ENCODE data around the gene CFAP161.

Gene CFAP161

GRCh38 chr15:81133782-81134461, at the start of gene CFAP161:
Gene CFAP161, plus strand, starts transcription at chr15:81134270. Its CDS starts 60 bp downstream, at chr15:81134330.
- DNase-seq (ENCODE audit: low spot score), result no peak

GRCh38 chr15:81084716-81085115, 49.4 kb upstream of the CFAP161 start:
- DNase-seq (ENCODE audit: low spot score), result no peak

GRCh38 chr15:81085213-81085612, 48.9 kb upstream of the CFAP161 start:
- no peak for DNase-seq (ENCODE audit: low spot score)

- no peak for DNase-seq (ENCODE audit: low spot score)
Observed at GRCh38 chr15:81085898-81086297, 48.2 kb upstream of the CFAP161 start.

- no peak for DNase-seq (ENCODE audit: low spot score)
Observed at GRCh38 chr15:81087066-81087465, 47.0 kb upstream of the CFAP161 start.

GRCh38 chr15:81087694-81088093, 46.4 kb upstream of the CFAP161 start:
- DNase-seq (ENCODE audit: low spot score), result no peak

- no peak for DNase-seq (ENCODE audit: low spot score)
Observed at GRCh38 chr15:81088470-81089013, 45.5 kb upstream of the CFAP161 start.

- no peak for DNase-seq (ENCODE audit: low spot score)
Observed at GRCh38 chr15:81091889-81092558, 42.0 kb upstream of the CFAP161 start.

- no peak for DNase-seq (ENCODE audit: low spot score)
Observed at GRCh38 chr15:81092559-81092902, 41.5 kb upstream of the CFAP161 start.

GRCh38 chr15:81093961-81094360, 40.1 kb upstream of the CFAP161 start:
- no peak for DNase-seq (ENCODE audit: low spot score)

GRCh38 chr15:81095690-81096365, 38.2 kb upstream of the CFAP161 start:
- DNase-seq (ENCODE audit: low spot score), result no peak

GRCh38 chr15:81096398-81096797, 37.7 kb upstream of the CFAP161 start:
- DNase-seq (ENCODE audit: low spot score), result no peak

GRCh38 chr15:81097116-81097889, 36.8 kb upstream of the CFAP161 start:
- DNase-seq (ENCODE audit: low spot score), result no peak

GRCh38 chr15:81097890-81098280, 36.2 kb upstream of the CFAP161 start:
- DNase-seq (ENCODE audit: low spot score), result no peak

GRCh38 chr15:81098349-81098748, 35.7 kb upstream of the CFAP161 start:
- DNase-seq (ENCODE audit: low spot score), result no peak

GRCh38 chr15:81098861-81099651, 35.0 kb upstream of the CFAP161 start:
- DNase-seq (ENCODE audit: low spot score), result no peak

- DNase-seq (ENCODE audit: low spot score), result no peak
Observed at GRCh38 chr15:81101894-81102815, 31.9 kb upstream of the CFAP161 start.

GRCh38 chr15:81103857-81104256, 30.2 kb upstream of the CFAP161 start:
- DNase-seq (ENCODE audit: low spot score), result no peak

- DNase-seq (ENCODE audit: low spot score), result no peak
Observed at GRCh38 chr15:81105545-81105944, 28.5 kb upstream of the CFAP161 start.

GRCh38 chr15:81106560-81106959, 27.5 kb upstream of the CFAP161 start:
- DNase-seq (ENCODE audit: low spot score), result peak; percentile 74
